ENCODE data around the gene TMEM178A. TPM values are rescaled to one million over a fixed set of nuclear protein-coding genes. Genes with fewer than 3 reads are reported as not detected.
"Not testable (repeated sequence)": the region's sequence is repeated elsewhere in the genome, so short reads cannot be mapped to it uniquely, and the experiment has no call there.

The TMEM178A gene
- total RNA-seq, 1 donor from 2014 or later, result not detected

DNA sequence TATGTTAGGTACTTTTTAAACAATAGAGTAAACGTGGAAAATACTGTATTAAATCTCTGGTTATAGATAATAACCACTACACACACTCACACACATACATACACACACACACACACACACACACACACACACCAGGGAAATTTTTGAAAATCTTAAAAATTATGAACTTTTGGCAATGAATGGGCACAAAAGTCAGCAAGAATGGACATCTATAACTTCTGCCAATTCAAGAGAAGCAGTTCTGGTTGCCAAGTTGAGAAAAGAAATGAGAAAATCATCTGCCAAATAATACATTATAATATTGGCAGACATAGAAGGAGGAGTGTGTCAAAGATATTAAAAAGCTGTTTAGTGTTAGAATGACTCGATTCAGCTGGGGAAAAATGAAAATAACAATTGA, 42.9 kb upstream of the TMEM178A start:
- TF ChIP-seq, protein P1, sequence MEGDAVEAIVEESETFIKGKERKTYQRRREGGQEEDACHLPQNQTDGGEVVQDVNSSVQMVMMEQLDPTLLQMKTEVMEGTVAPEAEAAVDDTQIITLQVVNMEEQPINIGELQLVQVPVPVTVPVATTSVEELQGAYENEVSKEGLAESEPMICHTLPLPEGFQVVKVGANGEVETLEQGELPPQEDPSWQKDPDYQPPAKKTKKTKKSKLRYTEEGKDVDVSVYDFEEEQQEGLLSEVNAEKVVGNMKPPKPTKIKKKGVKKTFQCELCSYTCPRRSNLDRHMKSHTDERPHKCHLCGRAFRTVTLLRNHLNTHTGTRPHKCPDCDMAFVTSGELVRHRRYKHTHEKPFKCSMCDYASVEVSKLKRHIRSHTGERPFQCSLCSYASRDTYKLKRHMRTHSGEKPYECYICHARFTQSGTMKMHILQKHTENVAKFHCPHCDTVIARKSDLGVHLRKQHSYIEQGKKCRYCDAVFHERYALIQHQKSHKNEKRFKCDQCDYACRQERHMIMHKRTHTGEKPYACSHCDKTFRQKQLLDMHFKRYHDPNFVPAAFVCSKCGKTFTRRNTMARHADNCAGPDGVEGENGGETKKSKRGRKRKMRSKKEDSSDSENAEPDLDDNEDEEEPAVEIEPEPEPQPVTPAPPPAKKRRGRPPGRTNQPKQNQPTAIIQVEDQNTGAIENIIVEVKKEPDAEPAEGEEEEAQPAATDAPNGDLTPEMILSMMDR (IDR thresholded peaks at IDR 0.05), result no peak
- Mint-ChIP-seq H3K4me3 (no peak overlapping the region), H3K36me3 (ENCODE audit: low read depth) (no peaks in the 10 kb centered on the region), H3K4me1 (peaks cover 5% of the 10 kb centered on the region), H3K27ac (no peak overlapping the region), H3K9me3 (no peaks in the 10 kb centered on the region), H3K27me3 (peaks cover 23% of the 10 kb centered on the region)
- ATAC-seq (ENCODE audit: low read depth), result no peak
- ChIA-PET CTCF (no interaction called here), POLR2A (no interaction called here)
- DNase-seq, result no peak
- intact Hi-C loops (cut with micrococcal nuclease), result no loop called here

DNA sequence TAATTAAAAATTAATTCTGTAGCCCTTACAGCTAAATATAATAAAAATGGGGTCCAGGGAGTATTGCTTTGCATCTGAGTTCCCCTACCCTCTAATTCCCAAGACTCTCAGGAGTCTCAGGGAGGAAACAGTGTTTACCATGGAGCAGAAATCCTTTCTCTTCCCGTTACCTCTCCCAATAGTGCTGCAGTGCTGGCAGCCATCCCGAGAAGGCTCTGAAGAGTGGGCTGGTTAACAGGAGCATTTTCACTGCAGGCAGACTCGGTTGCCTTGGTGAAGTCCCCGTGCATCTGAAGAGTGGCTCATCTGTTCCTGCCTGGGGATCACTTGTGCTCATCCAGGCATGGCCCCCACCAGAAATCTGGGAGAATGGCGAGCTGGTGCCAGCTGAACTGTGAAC, 41.8 kb upstream of the TMEM178A start:
- Mint-ChIP-seq H3K4me1 (peaks cover 5% of the 10 kb centered on the region), H3K4me3 (no peak overlapping the region), H3K27ac (no peak overlapping the region), H3K9me3 (no peaks in the 10 kb centered on the region), H3K36me3 (ENCODE audit: low read depth) (no peaks in the 10 kb centered on the region), H3K27me3 (peaks cover 19% of the 10 kb centered on the region)
- intact Hi-C loops (cut with micrococcal nuclease), result no loop called here
- CTCF ChIA-PET, result no interaction called here
- POLR2A ChIA-PET, result no interaction called here
- no peak for DNase-seq
- no peak for ATAC-seq (ENCODE audit: low read depth)
- TF ChIP-seq, protein P1 (IDR thresholded peaks at IDR 0.05), result no peak

DNA sequence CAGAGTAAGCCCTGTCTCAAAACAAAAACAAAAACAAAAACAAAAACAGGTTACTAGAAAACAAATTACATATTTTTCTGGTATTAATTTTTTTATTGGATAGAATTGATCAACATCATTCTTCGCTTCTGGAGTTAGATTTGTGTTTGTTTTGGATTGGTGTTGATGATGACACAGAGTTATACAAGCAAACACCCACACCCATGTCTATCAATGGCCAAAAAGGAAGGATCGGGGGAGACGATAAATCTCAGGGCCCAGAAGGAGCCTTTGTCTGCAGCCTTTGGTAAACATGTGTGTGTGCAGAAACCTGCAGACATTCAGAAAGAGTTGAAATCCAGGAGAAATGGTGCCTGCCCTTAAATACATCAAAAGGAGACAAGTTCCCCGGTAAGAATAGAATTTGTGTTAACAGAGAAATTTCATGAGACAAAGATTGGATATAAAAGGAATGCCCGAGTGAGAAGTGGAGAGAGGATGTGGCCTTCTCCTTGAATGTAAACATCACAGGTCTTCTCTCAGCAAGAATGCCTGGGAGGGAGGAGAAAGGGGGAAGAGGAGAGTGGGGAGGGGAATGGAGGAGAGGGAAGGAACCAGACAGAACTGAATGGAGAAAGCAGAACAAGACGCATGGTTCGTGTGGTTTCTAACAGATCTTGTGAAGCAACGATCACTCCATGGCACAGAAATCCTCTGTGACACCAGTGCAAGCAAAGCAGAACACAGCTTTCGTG, 40.4 kb upstream of the TMEM178A start:
- POLR2A ChIA-PET, result no interaction called here
- Mint-ChIP-seq H3K4me3 (no peak overlapping the region), H3K4me1 (no peaks in the 10 kb centered on the region), H3K9me3 (no peaks in the 10 kb centered on the region), H3K36me3 (ENCODE audit: low read depth) (no peaks in the 10 kb centered on the region), H3K27ac (no peak overlapping the region), H3K27me3 (peaks cover 14% of the 10 kb centered on the region)
- ATAC-seq (ENCODE audit: low read depth) (no peak), DNase-seq (no peak)
- CTCF ChIA-PET, result no interaction called here
- intact Hi-C loops (cut with micrococcal nuclease), result no loop called here
- TF ChIP-seq, protein P1 (IDR thresholded peaks at IDR 0.05), result no peak

DNA sequence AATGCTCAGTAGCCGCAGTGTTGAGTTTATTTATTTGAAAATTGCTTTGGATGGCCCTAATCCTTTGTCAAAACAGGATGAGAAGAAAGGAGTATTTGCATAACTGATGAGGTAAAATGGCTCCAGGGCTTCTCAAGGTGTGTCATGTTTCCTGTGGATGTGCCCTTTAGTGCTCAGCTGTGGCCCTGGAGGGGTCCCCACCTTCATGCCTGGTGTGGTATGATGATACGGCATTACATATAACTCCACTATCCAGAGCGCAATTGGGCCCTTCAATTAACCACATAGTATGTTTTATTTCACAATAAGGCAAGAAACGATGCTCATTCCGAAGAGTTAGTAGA, 39.8 kb upstream of the TMEM178A start:
- Mint-ChIP-seq H3K36me3 (ENCODE audit: low read depth) (no peaks in the 10 kb centered on the region), H3K4me1 (no peaks in the 10 kb centered on the region), H3K9me3 (no peaks in the 10 kb centered on the region), H3K4me3 (no peak overlapping the region), H3K27me3 (peaks cover 8% of the 10 kb centered on the region), H3K27ac (no peak overlapping the region)
- ChIA-PET CTCF (no interaction called here), POLR2A (no interaction called here)
- TF ChIP-seq, protein P1 (IDR thresholded peaks at IDR 0.05), result no peak
- ATAC-seq (ENCODE audit: low read depth) (no peak), DNase-seq (no peak)
- intact Hi-C loops (cut with micrococcal nuclease), result no loop called here

DNA sequence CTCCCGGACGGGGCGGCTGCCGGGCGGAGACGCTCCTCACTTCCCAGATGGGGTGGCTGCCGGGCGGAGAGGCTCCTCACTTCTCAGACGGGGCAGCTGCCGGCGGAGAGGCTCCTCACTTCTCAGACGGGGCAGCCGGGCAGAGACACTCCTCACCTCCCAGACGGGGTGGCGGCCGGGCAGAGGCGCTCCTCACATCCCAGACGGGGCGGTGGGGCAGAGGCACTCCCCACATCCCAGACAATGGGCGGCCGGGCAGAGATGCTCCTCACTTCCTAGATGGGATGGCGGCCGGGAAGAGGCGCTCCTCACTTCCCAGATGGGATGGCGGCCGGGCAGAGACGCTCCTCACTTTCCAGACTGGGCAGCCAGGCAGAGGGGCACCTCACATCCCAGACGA, 37.4 kb upstream of the TMEM178A start:
- H3K27me3 Mint-ChIP-seq; H3K4me3 Mint-ChIP-seq; H3K27ac Mint-ChIP-seq; H3K4me1 Mint-ChIP-seq; CTCF ChIA-PET; H3K9me3 Mint-ChIP-seq; ATAC-seq (ENCODE audit: low read depth); H3K36me3 Mint-ChIP-seq (ENCODE audit: low read depth); POLR2A ChIA-PET; intact Hi-C loops (cut with micrococcal nuclease); DNase-seq: not testable (repeated sequence)

DNA sequence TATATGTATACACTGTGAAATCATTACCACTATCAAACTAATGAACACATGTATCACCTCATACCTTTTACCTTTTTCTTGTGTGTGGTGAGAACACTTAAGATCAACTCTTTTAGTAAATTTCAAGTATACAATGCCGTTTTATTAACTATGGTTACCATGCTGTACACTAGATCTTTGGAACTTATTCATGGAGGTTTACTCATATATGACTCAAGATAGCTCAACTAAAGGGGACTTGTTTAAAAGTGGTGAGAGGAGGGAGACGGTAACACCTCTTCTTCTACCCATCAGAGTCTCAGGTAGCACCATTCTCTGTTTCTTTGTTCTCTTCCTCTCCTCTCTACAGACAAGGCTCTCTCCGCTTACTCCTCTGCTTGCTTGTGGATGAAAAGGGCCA, 36.1 kb upstream of the TMEM178A start:
- no peak for ATAC-seq (ENCODE audit: low read depth)
- ChIA-PET CTCF (no interaction called here), POLR2A (no interaction called here)
- Mint-ChIP-seq H3K4me1 (no peaks in the 10 kb centered on the region), H3K27me3 (no peaks in the 10 kb centered on the region), H3K9me3 (no peaks in the 10 kb centered on the region), H3K27ac (no peak overlapping the region), H3K4me3 (no peak overlapping the region), H3K36me3 (ENCODE audit: low read depth) (no peaks in the 10 kb centered on the region)
- no peak for DNase-seq
- TF ChIP-seq, protein P1 (IDR thresholded peaks at IDR 0.05), result no peak
- intact Hi-C loops (cut with micrococcal nuclease), result no loop called here

Measured in activated B cell treated with CpG ODN at 0.5 μM for 24 hours (primary cell).